ENCODE results near the gene MOCS3. TPM values are rescaled to one million over a fixed set of nuclear protein-coding genes. Genes with fewer than 3 reads are reported as not detected.
A peak's percentile ranks its signal among the peaks of the same experiment; 100 is the strongest.

Gene MOCS3
- total and polyA plus RNA-seq, 2 of the 13 experiments (the other 11 are each of a cell fraction or from before 2014, with no cell fraction given): 3.7 to 8.4 TPM

GRCh38 chr20:50957798-50958614, 612 bp upstream of the MOCS3 start, which contains the start of gene DPM1 (continued):
- TF ChIP-seq, protein P1, sequence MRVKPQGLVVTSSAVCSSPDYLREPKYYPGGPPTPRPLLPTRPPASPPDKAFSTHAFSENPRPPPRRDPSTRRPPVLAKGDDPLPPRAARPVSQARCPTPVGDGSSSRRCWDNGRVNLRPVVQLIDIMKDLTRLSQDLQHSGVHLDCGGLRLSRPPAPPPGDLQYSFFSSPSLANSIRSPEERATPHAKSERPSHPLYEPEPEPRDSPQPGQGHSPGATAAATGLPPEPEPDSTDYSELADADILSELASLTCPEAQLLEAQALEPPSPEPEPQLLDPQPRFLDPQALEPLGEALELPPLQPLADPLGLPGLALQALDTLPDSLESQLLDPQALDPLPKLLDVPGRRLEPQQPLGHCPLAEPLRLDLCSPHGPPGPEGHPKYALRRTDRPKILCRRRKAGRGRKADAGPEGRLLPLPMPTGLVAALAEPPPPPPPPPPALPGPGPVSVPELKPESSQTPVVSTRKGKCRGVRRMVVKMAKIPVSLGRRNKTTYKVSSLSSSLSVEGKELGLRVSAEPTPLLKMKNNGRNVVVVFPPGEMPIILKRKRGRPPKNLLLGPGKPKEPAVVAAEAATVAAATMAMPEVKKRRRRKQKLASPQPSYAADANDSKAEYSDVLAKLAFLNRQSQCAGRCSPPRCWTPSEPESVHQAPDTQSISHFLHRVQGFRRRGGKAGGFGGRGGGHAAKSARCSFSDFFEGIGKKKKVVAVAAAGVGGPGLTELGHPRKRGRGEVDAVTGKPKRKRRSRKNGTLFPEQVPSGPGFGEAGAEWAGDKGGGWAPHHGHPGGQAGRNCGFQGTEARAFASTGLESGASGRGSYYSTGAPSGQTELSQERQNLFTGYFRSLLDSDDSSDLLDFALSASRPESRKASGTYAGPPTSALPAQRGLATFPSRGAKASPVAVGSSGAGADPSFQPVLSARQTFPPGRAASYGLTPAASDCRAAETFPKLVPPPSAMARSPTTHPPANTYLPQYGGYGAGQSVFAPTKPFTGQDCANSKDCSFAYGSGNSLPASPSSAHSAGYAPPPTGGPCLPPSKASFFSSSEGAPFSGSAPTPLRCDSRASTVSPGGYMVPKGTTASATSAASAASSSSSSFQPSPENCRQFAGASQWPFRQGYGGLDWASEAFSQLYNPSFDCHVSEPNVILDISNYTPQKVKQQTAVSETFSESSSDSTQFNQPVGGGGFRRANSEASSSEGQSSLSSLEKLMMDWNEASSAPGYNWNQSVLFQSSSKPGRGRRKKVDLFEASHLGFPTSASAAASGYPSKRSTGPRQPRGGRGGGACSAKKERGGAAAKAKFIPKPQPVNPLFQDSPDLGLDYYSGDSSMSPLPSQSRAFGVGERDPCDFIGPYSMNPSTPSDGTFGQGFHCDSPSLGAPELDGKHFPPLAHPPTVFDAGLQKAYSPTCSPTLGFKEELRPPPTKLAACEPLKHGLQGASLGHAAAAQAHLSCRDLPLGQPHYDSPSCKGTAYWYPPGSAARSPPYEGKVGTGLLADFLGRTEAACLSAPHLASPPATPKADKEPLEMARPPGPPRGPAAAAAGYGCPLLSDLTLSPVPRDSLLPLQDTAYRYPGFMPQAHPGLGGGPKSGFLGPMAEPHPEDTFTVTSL (CRISPR knock-in tag; IDR thresholded peaks at IDR 0.05; ENCODE audit: borderline replicate concordance): no peak
- TF ChIP-seq, protein P2, sequence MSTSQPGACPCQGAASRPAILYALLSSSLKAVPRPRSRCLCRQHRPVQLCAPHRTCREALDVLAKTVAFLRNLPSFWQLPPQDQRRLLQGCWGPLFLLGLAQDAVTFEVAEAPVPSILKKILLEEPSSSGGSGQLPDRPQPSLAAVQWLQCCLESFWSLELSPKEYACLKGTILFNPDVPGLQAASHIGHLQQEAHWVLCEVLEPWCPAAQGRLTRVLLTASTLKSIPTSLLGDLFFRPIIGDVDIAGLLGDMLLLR (CRISPR knock-in tag; IDR thresholded peaks at IDR 0.05): no peak; the same call in none of the 2 replicates
- TF ChIP-seq, protein P3, sequence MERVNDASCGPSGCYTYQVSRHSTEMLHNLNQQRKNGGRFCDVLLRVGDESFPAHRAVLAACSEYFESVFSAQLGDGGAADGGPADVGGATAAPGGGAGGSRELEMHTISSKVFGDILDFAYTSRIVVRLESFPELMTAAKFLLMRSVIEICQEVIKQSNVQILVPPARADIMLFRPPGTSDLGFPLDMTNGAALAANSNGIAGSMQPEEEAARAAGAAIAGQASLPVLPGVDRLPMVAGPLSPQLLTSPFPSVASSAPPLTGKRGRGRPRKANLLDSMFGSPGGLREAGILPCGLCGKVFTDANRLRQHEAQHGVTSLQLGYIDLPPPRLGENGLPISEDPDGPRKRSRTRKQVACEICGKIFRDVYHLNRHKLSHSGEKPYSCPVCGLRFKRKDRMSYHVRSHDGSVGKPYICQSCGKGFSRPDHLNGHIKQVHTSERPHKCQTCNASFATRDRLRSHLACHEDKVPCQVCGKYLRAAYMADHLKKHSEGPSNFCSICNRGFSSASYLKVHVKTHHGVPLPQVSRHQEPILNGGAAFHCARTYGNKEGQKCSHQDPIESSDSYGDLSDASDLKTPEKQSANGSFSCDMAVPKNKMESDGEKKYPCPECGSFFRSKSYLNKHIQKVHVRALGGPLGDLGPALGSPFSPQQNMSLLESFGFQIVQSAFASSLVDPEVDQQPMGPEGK (CRISPR knock-in tag; IDR thresholded peaks at IDR 0.05): peak; percentile 62; the same call in 1 of the 2 replicates
- no peak; the same call in 1 of the 2 replicates for TF ChIP-seq PAWR (CRISPR knock-in tag; IDR thresholded peaks at IDR 0.05; ENCODE audit: borderline replicate concordance)
- no peak for TF ChIP-seq BHLHE40 (IDR thresholded peaks at IDR 0.05; ENCODE audit: low read length)
- TF ChIP-seq, protein P4, sequence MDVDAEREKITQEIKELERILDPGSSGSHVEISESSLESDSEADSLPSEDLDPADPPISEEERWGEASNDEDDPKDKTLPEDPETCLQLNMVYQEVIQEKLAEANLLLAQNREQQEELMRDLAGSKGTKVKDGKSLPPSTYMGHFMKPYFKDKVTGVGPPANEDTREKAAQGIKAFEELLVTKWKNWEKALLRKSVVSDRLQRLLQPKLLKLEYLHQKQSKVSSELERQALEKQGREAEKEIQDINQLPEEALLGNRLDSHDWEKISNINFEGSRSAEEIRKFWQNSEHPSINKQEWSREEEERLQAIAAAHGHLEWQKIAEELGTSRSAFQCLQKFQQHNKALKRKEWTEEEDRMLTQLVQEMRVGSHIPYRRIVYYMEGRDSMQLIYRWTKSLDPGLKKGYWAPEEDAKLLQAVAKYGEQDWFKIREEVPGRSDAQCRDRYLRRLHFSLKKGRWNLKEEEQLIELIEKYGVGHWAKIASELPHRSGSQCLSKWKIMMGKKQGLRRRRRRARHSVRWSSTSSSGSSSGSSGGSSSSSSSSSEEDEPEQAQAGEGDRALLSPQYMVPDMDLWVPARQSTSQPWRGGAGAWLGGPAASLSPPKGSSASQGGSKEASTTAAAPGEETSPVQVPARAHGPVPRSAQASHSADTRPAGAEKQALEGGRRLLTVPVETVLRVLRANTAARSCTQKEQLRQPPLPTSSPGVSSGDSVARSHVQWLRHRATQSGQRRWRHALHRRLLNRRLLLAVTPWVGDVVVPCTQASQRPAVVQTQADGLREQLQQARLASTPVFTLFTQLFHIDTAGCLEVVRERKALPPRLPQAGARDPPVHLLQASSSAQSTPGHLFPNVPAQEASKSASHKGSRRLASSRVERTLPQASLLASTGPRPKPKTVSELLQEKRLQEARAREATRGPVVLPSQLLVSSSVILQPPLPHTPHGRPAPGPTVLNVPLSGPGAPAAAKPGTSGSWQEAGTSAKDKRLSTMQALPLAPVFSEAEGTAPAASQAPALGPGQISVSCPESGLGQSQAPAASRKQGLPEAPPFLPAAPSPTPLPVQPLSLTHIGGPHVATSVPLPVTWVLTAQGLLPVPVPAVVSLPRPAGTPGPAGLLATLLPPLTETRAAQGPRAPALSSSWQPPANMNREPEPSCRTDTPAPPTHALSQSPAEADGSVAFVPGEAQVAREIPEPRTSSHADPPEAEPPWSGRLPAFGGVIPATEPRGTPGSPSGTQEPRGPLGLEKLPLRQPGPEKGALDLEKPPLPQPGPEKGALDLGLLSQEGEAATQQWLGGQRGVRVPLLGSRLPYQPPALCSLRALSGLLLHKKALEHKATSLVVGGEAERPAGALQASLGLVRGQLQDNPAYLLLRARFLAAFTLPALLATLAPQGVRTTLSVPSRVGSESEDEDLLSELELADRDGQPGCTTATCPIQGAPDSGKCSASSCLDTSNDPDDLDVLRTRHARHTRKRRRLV (CRISPR knock-in tag; IDR thresholded peaks at IDR 0.05): no peak; the same call in 1 of the 2 replicates
- no peak for TF ChIP-seq TEAD2 (CRISPR knock-in tag; IDR thresholded peaks at IDR 0.05)
- no peak for TF ChIP-seq TCF7 (IDR thresholded peaks at IDR 0.05; ENCODE audit: low read depth)
- no peak for TF ChIP-seq ZBTB2 (CRISPR knock-in tag; IDR thresholded peaks at IDR 0.05; ENCODE audit: low read depth)
- peak; percentile 87; the same call in 1 of the 2 replicates for TF ChIP-seq ATAD3A (CRISPR knock-in tag; IDR thresholded peaks at IDR 0.05)
- TF ChIP-seq ZNF577 (CRISPR knock-in tag; IDR thresholded peaks at IDR 0.05; ENCODE audit: borderline replicate concordance, low read depth): no peak
- TF ChIP-seq ZNF772 (CRISPR knock-in tag; IDR thresholded peaks at IDR 0.05): peak; percentile 54; the same call in 1 of the 2 replicates
- TF ChIP-seq ZNF614 (CRISPR knock-in tag; IDR thresholded peaks at IDR 0.05; ENCODE audit: borderline replicate concordance): peak; percentile 34; the same call in 1 of the 2 replicates

All from HepG2 (cell line).